Right lobe of liver (tissue), 4 donors: ENCODE results near the gene DYNLRB1.

Source experiments
- CTCF ChIP-seq, 4 donors: fragments of 200-600 bp in 3 of 4; fragments of 450-650 bp in 1 of 4; IDR thresholded peaks; one replicate each; pipeline versions ENCODE4 v1.5.1 to v1.8.0; 2016 to 2022; ENCODE audit warnings: antibody characterized with exemption in 4 of 4, mild to moderate bottlenecking in 2 of 4
- POLR2A ChIP-seq: fragments of 450-650 bp; IDR thresholded peaks from one replicate; pipeline ENCODE4 v1.6.1; 2017; ENCODE audit warnings: antibody characterized with exemption, mild to moderate bottlenecking
- donor health status: DM: no; HTN: no; CAD: no.
- donor health status: DM: no; HTN: no; CAD: no.
- donor health status: DM: no; HTN: yes; CAD: no.

GRCh38 chr20:34567892-34568865 lies 52.0 kb downstream of the DYNLRB1 start:
- TF ChIP-seq CTCF (IDR thresholded peaks at IDR 0.05) (no peak), POLR2A (no peak)
